Measurements from ENCODE around the gene GALNT10.

DNA sequence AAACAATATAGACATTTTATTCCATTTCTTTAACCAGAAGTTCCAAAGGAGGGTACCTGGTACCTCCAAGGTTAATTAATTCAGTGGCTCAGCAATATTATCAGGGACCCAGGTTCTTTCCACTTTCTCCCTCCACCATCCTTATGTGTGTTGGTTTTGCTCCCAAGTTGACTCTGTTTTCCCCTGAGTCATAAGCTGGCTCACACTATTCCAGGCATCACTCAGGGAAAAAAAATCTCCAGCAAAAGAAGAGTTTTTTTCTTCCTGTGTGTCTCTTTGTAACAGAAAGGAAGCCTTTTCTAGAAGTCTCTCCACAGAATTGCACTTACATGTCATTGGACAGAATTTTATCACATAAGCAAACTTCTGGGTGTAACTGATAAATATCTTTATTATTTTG lies 31.2 kb upstream of the GALNT10 start:
- TF ChIP-seq POLR2AphosphoS5 (IDR thresholded peaks at IDR 0.05): no peak
- TF ChIP-seq, protein P1, sequence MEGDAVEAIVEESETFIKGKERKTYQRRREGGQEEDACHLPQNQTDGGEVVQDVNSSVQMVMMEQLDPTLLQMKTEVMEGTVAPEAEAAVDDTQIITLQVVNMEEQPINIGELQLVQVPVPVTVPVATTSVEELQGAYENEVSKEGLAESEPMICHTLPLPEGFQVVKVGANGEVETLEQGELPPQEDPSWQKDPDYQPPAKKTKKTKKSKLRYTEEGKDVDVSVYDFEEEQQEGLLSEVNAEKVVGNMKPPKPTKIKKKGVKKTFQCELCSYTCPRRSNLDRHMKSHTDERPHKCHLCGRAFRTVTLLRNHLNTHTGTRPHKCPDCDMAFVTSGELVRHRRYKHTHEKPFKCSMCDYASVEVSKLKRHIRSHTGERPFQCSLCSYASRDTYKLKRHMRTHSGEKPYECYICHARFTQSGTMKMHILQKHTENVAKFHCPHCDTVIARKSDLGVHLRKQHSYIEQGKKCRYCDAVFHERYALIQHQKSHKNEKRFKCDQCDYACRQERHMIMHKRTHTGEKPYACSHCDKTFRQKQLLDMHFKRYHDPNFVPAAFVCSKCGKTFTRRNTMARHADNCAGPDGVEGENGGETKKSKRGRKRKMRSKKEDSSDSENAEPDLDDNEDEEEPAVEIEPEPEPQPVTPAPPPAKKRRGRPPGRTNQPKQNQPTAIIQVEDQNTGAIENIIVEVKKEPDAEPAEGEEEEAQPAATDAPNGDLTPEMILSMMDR (IDR thresholded peaks at IDR 0.05): no peak
- TF ChIP-seq POLR2A (IDR thresholded peaks at IDR 0.05; ENCODE audit: low read depth): no peak

Measured in esophagus muscularis mucosa (tissue), 3 donors.